Renal cortex interstitium (tissue), 11 donors: ENCODE measurements around the gene ARL16. TPM values are rescaled to one million over a fixed set of nuclear protein-coding genes. Genes with fewer than 3 reads are reported as not detected.
A peak's percentile ranks its signal among the peaks of the same experiment; 100 is the strongest.
"Not testable (repeated sequence)": the region's sequence is repeated elsewhere in the genome, so short reads cannot be mapped to it uniquely, and the experiment has no call there.

Experiments used
- DNase-seq, 11 donors: peaks; one replicate each; pipeline ENCODE4 v3.0.0-alpha.2; 2013; ENCODE audit warnings: low read depth in 9 of 11, low spot score in 4 of 11; ENCODE audit errors: extremely low read depth in 1 of 11
- polyA plus RNA-seq, 3 donors: library from polyadenylated mRNA; unstranded; fragments of 120-200 nt; gene quantifications; one replicate each; pipeline ENCODE4 v1.2.1, GENCODE V29; 2013; ENCODE audit not compliant: insufficient read length in 3 of 3

ARL16 gene
- polyA plus RNA-seq, 3 donors: 46.4 to 53.3 (median 50.0) TPM

DNA sequence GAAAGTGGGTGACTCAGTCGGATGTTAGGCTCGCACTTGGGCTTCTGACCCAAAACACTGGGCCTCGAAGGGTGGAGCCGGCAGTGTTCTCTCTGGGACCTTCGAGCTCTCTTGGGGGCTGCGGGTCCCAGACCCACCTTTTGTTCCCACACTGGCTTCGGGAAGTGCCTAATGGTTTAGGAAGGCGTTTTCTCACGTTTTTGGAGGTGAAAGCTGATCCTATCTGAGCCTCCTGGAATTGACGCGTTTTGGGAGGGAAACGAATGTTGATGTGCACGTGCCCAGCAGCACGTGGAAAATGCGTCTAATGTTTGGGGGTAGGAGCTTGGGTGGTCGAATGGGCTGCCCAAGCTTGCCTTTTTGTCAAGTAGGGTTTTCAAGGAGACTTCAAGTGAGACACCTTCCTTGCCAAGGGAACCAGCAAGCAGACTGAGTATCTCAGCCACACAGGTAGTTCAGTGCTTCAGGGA, 880 bp upstream of the ARL16 start:
- no peak for DNase-seq

DNA sequence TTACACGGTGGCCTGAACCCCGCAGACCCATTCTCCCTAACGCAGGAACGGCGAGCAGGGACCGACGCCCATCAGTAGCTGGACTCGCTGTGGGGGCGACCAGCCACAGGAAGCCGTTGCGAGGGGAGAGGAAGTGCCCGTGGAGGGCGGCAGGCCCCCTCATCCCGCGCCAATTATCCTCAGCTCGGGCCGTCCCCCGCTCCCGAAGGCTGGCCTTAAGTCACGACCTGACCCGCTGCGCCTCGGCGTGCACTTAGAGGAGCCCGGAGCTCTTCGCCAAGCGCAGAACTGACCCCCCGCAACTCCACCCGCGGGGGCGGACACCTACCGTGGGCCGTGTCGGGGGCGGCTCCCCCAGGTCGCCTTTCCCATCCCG, 401 bp downstream of the ARL16 start:
- DNase-seq: no peak

DNA sequence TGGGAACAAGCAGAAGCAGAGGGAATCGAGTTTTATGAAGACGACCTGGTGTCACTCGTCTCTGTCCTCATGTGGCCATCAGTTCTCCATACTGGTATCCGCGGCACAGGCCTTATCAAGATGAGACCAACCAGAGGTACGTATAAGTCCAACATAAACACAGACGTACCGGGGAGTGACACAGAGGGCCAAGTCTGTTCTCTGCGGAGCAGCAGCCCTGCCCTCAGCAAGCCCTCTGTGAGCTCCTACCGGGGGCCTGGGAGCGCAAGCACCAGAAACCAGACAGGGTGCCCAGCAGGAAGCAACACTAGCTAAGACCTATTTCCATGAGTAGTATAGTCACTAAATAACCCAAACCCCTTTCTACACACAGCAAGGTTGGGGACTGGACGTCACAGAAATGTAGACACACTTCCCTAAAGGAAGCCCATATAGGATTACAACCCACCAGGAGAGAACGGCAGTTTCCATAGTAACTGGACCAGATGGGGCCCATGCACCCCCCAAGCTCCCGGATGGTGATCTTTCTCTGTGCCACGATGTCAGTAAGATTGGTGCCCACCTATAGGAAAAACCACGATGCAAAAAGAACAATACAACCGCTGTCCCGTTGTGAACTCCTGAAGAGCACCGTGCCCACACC, 911 bp downstream of the ARL16 start:
- no peak for DNase-seq

DNA sequence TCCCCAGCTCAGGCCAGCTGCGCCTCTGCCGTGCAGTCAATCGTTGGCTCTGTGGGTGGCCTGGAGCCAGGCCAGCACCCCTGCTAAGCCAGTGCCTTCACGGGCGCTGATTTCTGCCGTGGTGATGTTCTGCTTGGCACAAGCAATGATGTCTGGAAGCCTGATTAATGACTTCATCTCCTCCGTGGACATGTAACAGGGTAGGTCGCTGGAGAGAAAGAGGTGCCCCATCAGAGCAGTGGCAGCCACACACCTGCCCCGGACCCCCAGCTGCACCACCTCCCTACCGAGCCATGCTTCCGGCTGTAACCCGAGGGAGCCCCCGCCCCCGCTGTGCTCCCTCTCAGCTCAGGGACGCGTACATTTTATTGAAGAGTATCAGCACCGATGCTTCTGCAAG, 1.9 kb downstream of the ARL16 start:
- no peak for DNase-seq

DNA sequence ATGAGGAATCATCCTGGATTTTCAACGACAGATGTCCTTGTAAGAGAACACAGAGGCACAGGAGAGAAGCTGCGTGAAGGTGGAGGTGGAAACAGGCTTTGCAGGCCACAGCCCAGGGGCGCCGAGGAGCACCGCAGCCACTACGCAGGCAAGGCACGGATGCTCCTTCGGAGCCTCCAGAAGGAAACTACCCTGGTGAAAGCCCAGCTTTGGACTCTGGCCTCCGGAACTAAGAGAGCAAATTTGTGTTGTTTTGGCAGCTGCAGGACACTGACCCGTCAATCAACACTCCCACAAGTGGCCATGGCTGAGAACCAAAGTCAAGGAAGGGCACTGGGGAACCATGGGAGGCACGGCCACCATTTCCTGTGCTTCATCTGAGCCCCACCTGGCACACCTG, 3.4 kb downstream of the ARL16 start:
- no peak for DNase-seq

DNA sequence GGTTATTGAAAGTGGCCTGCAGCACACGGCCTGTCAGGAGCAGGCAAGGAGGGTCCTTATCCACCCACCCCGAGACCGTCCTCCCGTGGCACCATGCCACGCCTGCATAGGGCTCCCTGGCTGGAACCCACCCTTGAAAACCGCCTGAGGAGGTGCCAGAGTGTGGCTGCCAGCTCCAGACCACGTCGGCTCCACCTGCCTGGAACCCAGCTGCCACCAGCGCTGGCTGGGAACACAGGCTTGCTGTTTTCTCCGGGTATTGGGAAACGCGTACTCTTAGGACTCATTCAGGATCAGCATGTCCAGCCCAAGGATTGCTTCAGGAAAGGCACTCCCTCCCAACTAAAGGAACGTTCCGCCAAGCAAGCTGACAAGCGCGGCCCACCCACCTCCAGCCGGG, 6.7 kb downstream of the ARL16 start:
- no peak for DNase-seq

DNA sequence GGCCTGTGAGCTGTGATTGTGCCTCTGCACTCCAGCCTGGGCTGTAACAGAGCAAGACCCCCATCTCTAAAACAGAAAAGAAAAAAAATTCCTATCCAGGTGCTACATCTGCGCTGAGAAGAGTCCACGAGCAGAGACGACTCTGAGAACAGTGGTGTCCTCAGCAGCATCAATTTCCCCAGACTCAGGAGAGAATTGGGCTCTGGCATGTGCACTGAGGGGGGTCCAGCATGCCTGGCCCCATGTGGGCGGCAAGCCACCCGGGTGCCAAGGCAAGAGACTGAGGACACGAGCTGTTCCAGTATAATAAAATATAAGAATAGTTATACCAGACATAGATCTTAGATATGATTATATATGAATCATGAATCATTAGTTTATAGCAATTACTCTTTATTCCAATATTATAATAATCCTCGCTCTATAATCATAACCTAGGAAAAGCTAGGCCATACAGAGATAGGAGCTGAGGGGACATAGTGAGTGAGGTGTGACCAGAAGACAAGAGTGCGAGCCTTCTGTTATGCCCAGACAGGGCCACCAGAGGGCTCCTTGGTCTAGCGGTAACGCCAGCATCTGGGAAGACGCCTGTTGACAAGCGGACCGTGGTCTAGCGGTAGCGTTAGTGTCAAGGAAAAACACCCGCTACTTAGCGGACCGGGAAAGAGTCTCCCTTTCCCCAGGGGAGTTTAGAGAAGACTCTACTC, 7.9 kb downstream of the ARL16 start:
- not testable (repeated sequence) for DNase-seq

DNA sequence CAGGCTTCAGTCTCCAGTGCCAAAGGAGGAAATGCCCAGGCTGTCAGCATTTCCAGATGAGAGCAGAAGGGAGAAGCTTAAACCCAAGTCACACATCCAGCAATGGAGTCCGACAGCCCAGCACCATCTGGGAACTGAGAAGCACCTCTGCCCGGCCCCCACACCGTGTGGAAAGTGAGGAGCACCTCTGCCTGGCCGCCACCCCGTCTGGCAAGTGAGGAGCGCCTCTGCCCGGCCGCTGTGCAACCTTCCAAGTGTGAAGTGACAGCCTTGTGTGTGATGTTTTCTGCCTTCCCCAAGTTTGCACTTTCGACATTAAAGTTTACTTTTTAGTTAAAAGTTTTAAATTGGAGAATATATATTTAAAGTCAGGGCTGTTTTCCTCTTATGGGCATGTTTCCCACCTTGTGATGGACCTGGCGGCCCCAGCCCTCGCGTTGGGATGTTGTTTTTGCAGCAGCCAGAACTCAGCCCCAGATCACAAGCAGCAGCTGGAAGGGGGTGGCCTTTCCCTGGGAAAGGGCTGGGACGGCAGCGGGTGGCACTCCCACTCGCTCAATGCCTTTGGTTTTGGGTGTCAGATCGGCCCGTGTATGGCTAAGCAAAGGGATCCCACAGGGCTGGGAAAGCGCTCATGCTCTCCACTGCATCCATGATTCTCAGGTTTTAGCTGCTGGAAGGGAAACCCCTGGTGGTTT, 9.9 kb downstream of the ARL16 start:
- DNase-seq: no peak

DNA sequence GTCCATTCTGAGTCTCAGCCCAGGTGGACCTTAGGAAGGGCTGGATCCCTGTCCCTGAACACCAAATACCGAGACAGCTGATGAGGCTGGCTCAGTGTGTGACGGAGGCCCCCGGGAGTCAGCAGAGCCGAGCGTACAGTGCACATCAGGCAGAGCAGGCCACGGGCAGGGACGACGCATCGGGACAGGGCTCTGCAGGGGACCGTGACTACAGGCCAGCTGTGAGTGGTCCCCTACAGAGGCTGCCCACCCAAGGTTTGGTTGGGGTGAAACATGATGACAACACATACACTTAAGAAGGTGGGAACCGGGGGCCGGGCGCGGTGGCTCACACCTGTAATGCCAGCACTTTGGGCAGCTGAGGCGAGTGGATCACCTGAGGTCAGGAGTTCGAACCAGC, 10.6 kb downstream of the ARL16 start:
- no peak for DNase-seq

DNA sequence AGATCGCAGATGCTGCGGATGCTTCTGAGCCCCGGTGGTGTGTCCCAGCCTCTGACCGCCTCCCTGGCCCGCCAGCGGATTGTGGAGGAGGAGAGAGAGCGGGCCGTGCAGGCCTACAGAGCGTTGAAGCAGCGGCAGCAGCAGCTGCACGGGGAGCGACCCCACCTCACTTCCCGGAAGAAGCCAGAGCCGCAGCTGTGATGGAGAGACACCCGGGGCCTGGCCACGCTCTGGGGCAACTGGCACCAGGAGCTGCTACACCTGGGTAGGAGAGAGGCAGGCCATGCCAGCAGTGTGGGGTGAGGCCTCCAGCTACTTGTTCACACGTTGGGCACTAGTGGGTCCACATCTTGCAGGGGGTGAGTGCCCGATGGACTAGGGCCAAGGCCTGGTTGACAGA, 11.1 kb downstream of the ARL16 start:
- DNase-seq: no peak

DNA sequence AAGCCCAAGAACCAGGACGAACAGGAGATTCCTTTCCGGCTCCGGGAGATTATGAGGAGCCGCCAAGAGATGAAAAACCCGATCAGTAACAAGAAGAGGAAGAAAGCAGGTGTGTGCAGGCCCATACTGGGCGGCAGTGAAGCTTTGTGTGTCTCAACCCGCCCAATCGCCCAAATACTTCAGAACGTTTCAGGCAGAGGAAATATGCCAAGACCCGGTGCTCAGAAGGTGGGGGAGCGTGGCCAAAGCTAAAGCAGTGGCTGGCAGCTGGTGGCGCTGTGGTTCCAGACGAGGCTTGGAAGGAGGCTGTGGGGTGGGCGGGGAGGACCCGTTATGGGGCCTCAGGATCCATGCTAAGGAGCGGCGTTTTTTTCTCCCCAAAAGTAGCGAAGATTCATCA, 15.8 kb downstream of the ARL16 start:
- no peak for DNase-seq

DNA sequence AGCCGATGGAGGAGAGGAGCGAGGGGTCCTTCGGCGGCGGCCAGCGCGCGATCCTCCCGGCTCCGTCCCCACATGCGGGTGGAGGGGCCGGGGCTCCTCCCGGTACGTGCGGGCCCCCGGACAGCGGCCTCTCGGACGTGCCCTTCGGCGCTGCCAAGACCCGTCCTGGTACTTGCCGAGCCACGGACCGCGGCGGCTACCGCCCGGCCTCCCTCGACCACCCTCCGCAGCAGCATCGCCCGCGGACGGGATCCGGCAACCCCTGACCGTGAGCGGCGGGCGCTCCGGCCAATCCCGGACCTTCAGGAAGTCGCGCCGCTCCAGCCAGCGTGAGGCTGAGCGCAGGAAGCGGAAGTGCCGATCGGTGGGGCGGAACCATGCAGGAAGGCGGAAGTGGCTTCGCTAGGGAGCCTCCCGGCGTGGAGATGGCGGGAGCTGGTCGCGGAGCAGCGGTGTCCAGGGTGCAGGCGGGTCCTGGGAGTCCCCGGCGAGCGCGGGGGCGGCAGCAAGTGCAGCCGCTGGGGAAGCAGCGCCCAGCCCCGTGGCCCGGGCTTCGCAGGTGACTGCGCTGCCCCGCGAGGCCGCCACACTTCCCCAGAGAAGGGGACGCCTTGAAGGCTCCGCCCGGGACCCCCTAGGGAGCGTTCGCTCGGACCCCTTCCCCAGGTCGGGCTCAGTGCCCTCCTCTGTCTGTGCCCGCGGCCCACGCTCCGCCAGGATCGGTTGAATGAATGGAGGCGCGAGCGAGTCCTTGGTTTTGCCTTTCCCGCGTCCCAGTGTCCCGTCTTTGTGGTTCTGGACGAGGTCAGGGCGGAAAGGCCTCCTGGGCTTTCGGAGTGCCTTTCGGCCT, 17.0 kb downstream of the ARL16 start, which contains the start of the genes CCDC137 and OXLD1:
TSS of gene CCDC137 (plus strand) at position 396 of the 850 bp plus-strand sequence. CDS start at position 426, 30 bp downstream.
TSS of gene OXLD1 (minus strand) at position 264 of the 850 bp plus-strand sequence. CDS start at position 236, 28 bp downstream.
- peak; percentile 79 to 95 (median 93) for DNase-seq

DNA sequence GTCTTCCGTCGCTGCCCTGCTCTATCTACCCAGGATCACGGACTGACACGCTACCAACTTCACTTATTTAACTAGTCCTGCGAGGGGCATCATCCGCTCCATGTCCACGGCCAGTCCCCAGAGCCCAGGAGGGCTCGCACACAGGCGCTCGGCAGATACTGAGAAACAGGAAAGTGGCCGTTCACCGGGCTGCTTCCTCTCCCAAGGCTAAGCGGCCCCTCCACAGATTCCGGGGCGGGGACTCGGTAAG, 17.6 kb downstream of the ARL16 start:
- DNase-seq: no peak

DNA sequence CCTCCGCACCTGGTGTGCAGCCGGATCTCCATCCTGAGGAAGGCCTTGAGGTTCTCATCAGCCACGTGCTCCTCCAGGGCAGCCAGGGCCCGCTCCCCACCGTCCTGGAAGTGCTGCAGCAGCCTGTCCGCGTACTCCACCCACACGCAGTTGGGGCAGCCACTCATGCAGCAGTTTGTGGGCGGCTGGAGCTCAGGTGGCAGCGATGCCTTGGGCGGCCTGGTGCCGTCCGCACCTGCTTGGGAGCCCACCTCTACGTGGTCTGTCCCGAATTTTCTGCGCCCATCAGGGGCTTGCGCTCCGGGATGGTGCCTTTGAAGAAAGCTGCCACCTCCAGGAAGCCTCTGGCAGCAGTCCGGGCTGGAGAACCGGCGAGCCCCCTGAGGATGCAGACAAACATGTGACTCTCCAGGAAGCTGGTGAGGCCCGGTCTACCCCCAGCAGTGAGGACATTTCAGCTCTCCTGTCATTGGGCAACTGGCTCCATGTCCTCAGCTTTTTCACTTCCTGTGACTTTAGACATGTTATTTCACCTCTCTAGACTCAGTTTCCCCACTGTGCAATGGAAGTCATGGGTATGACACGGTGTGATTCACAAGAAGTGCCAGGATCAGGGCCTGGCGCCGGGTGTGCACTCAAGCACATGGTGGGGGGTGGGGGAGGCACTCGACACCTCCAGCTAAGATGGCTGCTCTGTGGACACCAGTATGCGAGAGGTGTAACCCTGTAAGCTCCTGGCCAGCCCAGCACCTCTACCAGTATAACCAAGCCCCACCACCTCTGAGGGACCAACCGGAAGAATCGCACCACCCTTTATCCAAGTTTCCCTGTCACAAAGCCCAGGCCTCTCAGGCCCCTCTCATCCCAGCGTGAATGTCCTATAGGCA, 18.1 kb downstream of the ARL16 start:
- no peak for DNase-seq

DNA sequence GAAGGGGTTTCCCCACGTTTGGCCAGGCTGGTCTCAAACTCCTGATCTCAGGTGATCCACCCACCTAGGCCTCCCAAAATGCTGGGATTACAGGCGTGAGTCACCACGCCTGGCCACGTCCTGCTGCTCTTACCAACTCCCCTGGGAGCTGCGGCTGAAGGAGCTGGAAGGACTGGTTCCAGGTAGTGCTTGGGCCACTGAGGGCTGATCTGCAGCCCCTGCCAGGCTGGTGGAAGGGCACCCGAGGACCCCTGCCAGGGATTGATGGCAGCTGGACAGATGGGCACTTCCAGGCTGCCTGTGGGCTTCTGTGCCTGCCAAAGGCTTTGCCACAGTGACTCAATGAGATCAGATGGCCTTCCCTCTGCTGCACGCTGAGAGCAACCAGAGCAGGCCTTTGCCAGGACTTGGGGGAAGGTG, 19.5 kb downstream of the ARL16 start:
- no peak for DNase-seq

DNA sequence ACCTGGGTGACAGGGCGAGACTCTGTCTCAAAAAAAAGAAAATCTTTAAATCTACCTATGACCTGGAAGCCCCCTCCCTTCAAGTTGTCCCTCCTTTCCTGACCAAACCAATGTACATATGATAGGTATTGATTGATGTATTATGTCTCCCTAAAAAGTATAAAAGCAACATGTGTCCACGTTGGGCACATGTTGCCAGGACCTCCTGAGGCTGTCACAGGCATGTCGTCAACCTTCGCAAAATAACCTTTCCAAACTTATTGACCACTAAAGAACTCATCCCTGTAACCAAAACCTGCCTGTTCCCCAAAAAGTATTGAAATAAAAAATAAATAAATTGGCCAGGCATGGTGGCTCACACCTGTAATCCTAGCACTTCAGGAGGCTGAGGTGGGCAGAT, 21.6 kb downstream of the ARL16 start:
- DNase-seq: no peak

DNA sequence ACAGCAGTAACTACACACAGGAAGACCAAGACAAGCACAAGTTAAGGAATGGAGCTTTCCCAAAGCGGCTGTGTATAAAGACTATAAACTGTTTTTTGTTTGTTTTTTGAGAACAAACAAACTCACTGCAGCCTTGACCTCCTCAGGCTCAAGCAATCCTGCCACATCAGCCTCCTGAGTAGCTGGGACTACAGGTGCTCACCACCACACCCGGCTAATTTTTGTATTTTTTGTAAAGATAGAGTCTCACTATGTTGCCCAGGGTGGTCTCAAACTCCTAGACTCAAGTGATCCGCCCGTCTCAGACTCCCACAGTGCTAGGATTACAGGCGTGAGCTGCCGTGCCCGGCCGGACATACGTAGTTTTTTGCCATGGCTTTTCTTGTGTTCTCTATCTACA, 23.2 kb downstream of the ARL16 start:
- no peak for DNase-seq

DNA sequence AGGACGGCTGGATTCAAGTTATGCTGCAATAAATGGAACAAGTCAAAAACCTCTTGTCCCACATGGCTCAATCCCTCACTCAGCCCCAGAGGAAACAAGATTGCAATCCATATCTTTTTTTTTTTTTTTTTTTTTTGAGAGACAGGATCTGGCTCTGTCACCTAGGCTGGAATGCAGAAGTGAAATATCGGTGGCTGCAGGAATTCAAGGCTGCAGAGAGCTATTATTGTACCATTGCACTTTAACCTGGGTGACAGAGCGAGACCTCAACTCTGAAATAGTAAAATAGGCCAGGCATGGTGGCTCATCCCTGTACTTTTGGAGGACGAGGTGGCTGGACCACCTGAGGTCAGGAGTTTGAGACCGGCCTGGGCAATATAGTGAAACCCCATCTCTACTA, 24.6 kb downstream of the ARL16 start:
- DNase-seq: no peak

DNA sequence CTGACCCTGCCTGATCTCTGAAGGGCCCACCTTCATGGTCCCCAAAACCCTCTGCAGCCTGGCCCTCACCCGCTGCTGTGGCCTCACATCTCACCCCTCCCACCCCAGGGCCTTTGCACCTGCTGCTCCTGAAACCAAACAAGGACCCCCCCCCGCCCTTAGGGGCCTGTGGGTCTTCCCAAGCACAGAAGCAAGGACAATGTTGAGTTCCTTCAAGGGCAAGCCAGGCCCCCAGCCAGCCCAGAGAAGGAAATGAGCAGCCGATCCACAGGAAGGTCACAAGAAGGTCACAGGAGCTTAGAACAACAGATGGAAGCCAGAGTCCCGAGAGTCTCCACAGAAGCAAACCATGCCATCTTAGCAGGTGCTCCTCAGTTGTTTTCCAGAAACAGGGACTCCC, 26.8 kb downstream of the ARL16 start:
- DNase-seq: no peak
